AG10803 (cell line): ENCODE results near the gene ARHGEF2.

Source experiments
- DNase-seq: peaks from one replicate; pipeline ENCODE4 v3.0.0; 2010; ENCODE audit warnings: low read depth
- H3K4me3 ChIP-seq: 2 replicates; pipeline ENCODE4 v1.5.1; 2011; ENCODE audit warnings: mild to moderate bottlenecking, low read length, control low read depth
- CTCF ChIP-seq: conservative IDR thresholded peaks from 2 replicates; pipeline ENCODE4 v1.5.1; 2011; ENCODE audit warnings: mild to moderate bottlenecking, low read length, control low read depth, inconsistent platforms

ARHGEF2 gene

GRCh38 chr1:155961937-155962336, 16.4 kb downstream of the ARHGEF2 start:
- no peak overlapping the region for H3K4me3 ChIP-seq
- DNase-seq: peak; percentile 92
- peak; percentile 45 for TF ChIP-seq CTCF

DNA sequence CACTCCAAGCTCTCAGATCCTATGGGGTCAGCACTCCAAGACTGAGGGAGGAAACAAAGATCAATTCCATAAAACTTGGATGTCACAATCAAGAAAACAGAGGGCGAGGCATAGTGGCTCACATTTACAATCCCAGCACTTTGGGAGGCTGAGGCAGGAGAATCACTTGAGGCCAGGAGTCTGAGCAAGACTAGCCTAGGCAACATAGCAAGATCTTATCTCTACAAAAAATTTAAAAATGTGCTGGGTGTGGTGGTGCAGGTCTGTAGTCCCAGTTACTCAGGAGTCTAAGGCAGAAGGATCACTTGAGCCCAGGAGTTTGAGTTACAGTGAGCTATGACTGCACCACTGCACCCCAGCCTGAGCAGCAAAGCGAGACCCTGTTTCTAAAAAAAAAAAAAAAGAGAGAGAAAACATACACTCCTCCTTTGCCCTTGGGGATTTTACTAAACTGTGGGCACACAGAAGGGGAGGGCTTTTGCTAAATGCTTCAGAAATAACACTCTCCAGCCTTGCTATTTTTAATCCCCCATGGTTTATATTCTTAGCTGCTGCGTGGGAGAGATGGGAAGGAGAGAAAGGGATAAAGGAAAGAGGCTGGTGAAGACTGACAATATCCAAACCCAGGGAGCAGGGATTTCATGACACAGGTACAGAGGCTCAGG, 18.1 kb downstream of the ARHGEF2 start:
- TF ChIP-seq CTCF: no peak
- no peak for DNase-seq
- H3K4me3 ChIP-seq: no peak overlapping the region

DNA sequence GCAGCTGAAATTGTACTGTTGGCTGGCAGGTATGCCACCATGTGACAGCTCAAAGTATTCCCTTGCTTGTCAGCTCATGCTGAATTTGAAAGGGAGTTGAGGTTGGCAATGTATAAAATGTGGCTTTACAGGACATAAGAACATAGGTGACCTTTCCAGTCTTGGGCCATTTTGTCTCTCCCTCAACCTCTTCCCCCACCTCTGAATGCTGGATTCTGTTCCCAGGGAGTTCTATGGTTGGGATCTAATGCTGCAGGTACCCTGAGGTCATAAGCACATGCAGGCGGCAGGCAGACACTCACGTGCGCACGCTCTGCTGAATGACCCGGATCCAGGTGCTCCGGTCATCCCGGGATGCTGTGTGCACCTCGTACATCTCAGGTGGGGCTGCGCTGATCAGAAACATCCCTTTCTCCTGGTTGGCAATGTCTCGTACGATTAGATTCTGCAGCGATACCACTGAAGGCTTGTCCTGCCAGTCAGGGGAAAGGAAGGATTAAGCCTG, 20.9 kb downstream of the ARHGEF2 start:
- no peak for TF ChIP-seq CTCF
- no peak overlapping the region for H3K4me3 ChIP-seq
- no peak for DNase-seq

GRCh38 chr1:155954645-155955044, 23.7 kb downstream of the ARHGEF2 start:
- no peak overlapping the region for H3K4me3 ChIP-seq
- no peak for TF ChIP-seq CTCF
- DNase-seq: no peak

GRCh38 chr1:155952505-155952890, 25.8 kb downstream of the ARHGEF2 start:
- TF ChIP-seq CTCF: no peak
- no peak for DNase-seq
- no peak overlapping the region for H3K4me3 ChIP-seq

DNA sequence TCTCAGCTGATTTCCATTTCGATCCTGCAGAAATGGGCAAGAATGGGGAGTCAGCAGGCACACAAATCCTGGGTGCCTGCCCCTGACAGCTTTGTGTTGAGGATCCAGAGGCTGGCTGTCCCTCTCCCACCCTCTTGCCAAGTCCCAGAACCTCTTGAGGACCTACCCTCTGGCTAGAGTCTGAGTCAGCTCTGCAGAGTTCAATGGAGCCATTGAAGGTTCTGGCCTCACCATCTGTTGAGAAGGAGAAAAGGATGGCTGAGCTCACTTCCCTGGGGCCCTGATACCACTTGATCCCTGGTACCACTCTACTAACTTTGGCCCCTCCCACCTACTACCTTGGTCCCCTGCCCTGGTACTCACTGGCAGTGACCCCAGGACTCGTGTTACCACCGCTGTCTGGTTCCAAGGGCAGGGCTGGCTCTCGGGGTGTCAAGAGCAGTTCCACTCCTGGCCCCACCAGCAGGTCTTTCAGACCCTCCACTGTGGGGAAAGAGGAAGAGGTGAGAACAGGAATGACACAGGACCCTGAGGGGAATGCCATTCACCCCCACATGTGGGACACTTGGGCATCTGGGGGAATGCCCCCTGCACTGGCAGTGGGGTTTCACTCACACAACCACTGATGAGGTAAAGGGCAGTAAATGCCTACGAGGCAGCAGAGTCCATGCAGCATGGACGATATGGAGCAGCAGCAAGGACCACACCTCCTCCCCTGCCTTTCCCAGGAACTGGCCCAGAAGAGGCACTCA, 26.4 kb downstream of the ARHGEF2 start:
- H3K4me3 ChIP-seq: no peak overlapping the region
- TF ChIP-seq CTCF: no peak
- DNase-seq: no peak

DNA sequence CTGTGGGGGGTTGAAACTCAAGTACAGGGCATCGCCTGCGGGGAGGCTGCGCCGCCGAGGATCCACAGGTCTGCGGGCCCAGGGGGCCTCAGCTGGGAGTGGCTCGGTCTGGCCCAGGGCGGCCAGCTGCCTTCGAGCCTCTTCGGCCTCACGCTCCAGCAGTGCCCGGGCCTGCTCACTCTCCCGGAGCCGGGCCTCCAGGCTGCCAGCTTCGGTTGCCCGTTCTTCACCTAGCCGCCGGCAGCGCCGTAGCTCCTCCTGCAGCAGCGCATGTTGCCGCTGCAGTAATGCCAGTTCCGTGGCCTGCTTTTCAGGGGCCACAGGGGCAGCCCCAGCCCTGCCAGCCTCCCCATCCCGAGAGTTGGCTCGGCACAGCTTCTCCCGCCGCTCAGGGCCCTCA, 27.5 kb downstream of the ARHGEF2 start:
- no peak for TF ChIP-seq CTCF
- DNase-seq: no peak

More for the DNA sequence above, 27.5 kb downstream of the ARHGEF2 start:
- H3K4me3 ChIP-seq: no peak overlapping the region
